A673 (cell line): Measurements from ENCODE around the gene SOS1.

Experiments
- EZH2 ChIP-seq: fragments of 200-600 bp; sonication (generic); IDR thresholded peaks from 2 replicates; pipeline ENCODE4 v1.6.1; 2017; ENCODE audit warnings: borderline replicate concordance, low read depth, mild to moderate bottlenecking, mixed read lengths, antibody characterized with exemption, low read length; ENCODE audit not compliant: poor library complexity, severe bottlenecking
- TF ChIP-seq, protein P1 (sequence below): fragments of 300-800, 200-600 bp; sonication (generic); conservative IDR thresholded peaks from 2 replicates; pipeline ENCODE4 v1.5.1; 2017; ENCODE audit warnings: low read depth, mild to moderate bottlenecking, antibody characterized with exemption, low read length, moderate library complexity, mixed read lengths

DNA sequence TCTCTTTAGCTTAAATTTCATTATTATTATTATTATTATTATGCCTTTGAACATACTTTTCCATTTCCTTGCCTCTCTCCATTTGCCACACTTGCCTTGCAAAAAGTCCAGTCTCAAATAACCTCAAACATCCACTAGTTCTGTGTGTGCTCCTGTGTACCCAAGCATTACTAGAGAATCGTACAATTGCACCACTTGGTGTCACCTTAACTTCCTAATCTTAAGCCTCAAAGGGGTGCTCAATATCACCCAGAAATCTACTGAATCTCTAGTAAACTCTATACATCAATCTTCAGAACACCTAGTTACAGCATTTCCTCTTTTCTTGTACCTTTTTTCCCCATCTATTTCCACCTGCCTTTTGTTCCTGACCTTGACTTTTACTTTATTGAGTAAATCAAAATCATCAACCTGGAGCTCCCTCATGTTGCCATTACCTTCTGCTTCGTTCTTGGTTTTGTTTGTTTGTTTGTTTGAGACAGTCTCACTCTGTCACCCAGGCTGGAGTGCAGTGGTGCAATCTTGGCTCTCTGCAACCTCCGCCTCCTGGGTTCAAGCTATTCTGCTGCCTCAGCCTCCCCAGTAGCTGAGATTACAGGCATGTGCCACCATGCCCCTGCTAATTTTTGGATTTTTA is 12.5 kb upstream of the SOS1 start:
- TF ChIP-seq, protein P1, sequence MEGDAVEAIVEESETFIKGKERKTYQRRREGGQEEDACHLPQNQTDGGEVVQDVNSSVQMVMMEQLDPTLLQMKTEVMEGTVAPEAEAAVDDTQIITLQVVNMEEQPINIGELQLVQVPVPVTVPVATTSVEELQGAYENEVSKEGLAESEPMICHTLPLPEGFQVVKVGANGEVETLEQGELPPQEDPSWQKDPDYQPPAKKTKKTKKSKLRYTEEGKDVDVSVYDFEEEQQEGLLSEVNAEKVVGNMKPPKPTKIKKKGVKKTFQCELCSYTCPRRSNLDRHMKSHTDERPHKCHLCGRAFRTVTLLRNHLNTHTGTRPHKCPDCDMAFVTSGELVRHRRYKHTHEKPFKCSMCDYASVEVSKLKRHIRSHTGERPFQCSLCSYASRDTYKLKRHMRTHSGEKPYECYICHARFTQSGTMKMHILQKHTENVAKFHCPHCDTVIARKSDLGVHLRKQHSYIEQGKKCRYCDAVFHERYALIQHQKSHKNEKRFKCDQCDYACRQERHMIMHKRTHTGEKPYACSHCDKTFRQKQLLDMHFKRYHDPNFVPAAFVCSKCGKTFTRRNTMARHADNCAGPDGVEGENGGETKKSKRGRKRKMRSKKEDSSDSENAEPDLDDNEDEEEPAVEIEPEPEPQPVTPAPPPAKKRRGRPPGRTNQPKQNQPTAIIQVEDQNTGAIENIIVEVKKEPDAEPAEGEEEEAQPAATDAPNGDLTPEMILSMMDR, result no peak
- no peak for TF ChIP-seq EZH2
